Caki2 (cell line): ENCODE measurements around the gene CACNG3. TPM values are rescaled to one million over a fixed set of nuclear protein-coding genes. Genes with fewer than 3 reads are reported as not detected.
A peak's percentile ranks its signal among the peaks of the same experiment; 100 is the strongest.
"Not testable (repeated sequence)": the region's sequence is repeated elsewhere in the genome, so short reads cannot be mapped to it uniquely, and the experiment has no call there.

Experiments
- DNase-seq: peaks from one replicate; pipeline ENCODE4 v3.0.0-alpha.2; 2015; ENCODE audit warnings: low read depth
- in situ Hi-C: cut with HindIII; loops from 2 replicates; pipeline ENCODE4 v1.10.0; 2016; ENCODE audit warnings: low sequenced_read_pairs, low pct_unique_long_range_greater_than_20kb, mixed read lengths
- total RNA-seq: library from RNA; depleted of rRNA; stranded (reverse); fragments of >200 nt; shearing (Covaris generic); gene quantifications from 2 replicates; pipeline ENCODE4 v1.2.3, GENCODE V29; 2014; ENCODE audit warnings: low replicate concordance

The CACNG3 gene
- total RNA-seq, 1 experiment from 2014 or later = not detected

DNA sequence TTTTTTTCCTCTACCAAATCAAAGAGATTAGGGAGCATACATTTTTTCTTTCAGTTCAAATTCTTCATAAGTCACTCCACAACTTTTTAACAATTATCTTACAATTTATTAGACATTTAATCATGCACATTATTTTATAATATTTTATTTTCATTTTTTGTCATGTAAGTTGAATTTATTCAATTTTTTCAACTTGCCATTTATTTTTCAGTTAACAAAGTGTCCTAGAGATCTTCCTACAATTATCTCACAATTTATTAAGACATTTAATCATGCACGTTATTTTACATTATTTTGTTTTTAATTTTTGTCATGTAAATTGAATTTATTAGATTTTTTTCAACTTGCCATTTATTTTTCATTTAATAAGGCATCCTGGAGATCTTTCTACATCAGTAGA lies 16.2 kb downstream of the CACNG3 start:
- DNase-seq = no peak
- in situ Hi-C loops = no loop called here

GRCh38 chr16:24273508-24274182 lies 17.5 kb downstream of the CACNG3 start:
- DNase-seq = no peak
- in situ Hi-C loops = no loop called here

GRCh38 chr16:24275413-24275812 lies 19.3 kb downstream of the CACNG3 start:
- no peak for DNase-seq
- in situ Hi-C loops = no loop called here

- no peak for DNase-seq
- in situ Hi-C loops = no loop called here
These were observed 23.9 kb downstream of the CACNG3 start for GRCh38 chr16:24279982-24280515.

- in situ Hi-C loops = no loop called here
- no peak for DNase-seq
These were observed 25.3 kb downstream of the CACNG3 start for GRCh38 chr16:24281466-24281865.

DNA sequence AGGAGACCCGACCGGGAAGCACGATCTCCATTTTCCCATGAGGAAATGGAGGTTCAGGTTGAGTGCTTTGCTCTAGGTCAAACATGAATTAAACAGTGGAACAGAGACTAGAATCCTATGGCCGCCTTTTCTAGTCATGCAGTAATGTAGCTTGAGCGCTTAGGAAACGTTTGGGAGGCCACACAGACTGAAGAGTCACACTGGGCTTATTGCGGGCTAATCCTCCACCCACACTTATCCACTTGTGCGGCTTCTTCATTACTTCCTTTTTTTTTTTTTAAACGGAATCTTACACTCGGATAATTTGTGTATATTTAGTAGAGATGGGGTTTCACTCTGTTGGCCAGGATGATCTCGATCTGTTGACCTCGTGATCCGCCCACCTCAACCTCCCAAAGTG lies 26.0 kb downstream of the CACNG3 start:
- in situ Hi-C loops = no loop called here
- no peak for DNase-seq

- in situ Hi-C loops = no loop called here
- peak; percentile 66 for DNase-seq
These were observed 30.7 kb downstream of the CACNG3 start for GRCh38 chr16:24286741-24287405.

GRCh38 chr16:24288516-24288915 lies 32.4 kb downstream of the CACNG3 start:
- DNase-seq = no peak
- in situ Hi-C loops = no loop called here

DNA sequence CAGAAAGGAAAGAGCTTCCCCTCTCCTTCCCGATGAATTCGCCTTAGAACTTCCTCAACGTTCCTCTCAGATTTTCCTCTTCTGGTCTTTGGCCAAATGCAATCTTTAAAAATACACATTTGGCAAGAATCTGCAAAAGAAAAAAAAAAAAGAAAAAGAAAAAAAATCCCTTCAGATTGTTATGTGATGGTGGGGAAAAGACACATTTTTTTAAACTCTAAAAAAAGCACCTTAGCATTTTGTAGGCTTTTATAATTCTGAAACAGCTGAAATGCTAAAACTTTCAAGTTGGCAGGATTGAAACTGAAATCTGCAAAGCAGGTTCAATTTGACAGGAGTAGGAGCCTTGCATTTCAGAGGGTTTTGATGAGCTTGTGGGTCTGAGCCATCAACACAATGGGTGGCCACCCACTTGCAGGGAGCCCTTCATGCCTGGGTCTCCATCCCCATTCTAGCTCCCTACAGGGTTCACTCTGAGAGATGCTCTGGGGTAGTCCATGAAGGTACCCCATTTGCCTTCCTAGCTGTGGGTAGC lies 33.1 kb downstream of the CACNG3 start:
- in situ Hi-C loops = no loop called here

GRCh38 chr16:24291932-24292331 lies 35.8 kb downstream of the CACNG3 start:
- no peak for DNase-seq
- in situ Hi-C loops = no loop called here

More for the DNA sequence above, 33.1 kb downstream of the CACNG3 start:
- no peak for DNase-seq

GRCh38 chr16:24294131-24294530 lies 38.0 kb downstream of the CACNG3 start:
- in situ Hi-C loops = no loop called here
- no peak for DNase-seq

GRCh38 chr16:24297375-24297774 lies 41.2 kb downstream of the CACNG3 start:
- no peak for DNase-seq

GRCh38 chr16:24298548-24299167 lies 42.5 kb downstream of the CACNG3 start:
- in situ Hi-C loops = no loop called here
- no peak for DNase-seq

More at GRCh38 chr16:24297375-24297774, 41.2 kb downstream of the CACNG3 start:
- in situ Hi-C loops = no loop called here

- in situ Hi-C loops, DNase-seq: not testable (repeated sequence)
These were observed 44.6 kb downstream of the CACNG3 start for GRCh38 chr16:24300750-24301149.

DNA sequence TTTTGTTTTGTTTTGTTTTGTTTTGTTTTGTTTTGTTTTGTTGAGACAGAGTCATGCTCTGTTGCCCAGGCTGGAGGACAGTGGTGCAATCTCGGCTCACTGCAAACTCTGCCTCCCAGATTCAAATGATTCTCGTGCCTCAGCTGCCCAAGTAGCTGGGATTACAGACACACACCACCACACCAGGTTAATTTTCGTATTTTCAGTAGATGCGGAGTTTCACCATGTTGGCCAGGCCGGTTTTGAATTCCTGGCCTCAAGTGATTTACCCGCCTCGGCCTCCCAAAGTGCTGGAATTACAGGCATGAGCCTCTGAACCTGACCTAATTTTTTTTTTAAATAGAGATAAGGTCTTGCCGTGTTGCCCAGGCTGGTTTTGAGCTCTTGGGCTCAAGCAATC lies 46.5 kb downstream of the CACNG3 start:
- in situ Hi-C loops = no loop called here
- no peak for DNase-seq

GRCh38 chr16:24308200-24308599 lies 52.1 kb downstream of the CACNG3 start:
- DNase-seq = no peak
- in situ Hi-C loops = no loop called here

DNA sequence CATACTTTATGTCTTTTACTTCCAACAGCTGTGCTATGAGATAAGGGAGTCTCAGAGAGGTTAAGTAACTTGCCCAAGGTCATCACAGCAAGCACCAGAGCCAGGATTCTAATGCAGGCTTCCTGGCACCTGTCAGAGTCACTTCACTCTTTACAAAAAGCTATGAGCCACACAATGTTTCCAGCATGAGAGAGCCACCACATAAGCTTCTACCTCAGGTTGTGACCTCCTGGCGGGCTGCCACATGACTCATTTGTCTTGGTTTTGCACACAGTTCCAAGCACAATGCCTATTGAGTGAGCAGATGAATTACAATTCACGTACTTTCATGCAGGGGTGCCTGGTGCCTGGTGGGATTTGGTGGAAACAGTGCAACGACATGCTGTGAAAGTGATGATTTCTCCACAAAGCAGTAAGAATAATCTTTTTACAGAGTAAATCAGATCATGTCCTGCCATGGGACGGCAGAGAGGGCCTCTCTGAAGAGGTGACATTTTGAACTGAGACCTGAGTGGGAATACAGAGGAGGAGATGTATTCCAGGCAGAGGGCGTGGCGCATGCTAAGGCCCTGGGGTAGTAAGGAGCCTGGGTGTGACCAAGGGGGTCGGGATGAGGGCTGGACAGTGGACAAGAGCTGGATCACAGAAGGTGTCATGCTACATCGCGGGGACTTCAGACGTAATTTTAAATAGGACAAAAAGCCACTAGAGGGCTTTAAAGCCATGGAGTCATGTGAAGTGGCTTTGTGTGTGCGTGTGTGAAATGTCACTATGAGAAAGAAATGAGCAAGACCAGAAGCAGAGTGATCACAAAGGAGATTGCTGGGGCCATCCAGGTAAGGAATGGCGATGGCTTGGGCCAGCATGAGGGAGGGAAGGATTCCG lies 53.4 kb downstream of the CACNG3 start:
- DNase-seq = peak; percentile 83
- in situ Hi-C loops = no loop called here

DNA sequence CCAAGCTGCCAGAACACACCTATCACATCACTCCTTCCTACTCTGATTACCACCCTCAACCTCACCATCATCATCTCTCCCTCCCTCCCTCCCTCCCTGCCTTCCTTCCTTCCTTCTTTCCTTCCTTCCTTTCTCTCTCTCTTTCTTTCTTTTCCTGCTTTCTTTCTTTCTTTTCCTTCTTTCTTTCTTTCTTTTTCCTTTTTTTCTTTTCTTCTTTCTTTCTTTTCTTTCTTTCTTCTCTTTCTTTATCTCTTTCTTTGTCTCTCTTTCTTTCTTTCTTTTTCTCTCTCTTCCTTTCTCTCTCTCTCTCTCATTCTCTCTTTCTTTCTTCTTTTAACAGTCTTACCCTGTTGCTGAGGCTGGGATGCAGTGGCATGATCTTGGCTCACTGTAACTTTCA lies 59.2 kb downstream of the CACNG3 start:
- in situ Hi-C loops = no loop called here
- DNase-seq = no peak
